ACC112 (cell line): ENCODE data around the gene KCNMB2.
"Not testable (repeated sequence)": the region's sequence is repeated elsewhere in the genome, so short reads cannot be mapped to it uniquely, and the experiment has no call there.

Experiments
- H2AFZ ChIP-seq: fragments of 200-600 bp; sonication (generic); one replicate; pipeline ENCODE4 v1.6.0; 2017; ENCODE audit warnings: antibody characterized with exemption, low read length; ENCODE audit not compliant: unreplicated experiment
- H3K27ac ChIP-seq: fragments of 200-600 bp; sonication (generic); 2 replicates; pipeline ENCODE4 v1.5.1; 2014; ENCODE audit warnings: low read depth, mild to moderate bottlenecking, antibody characterized with exemption, low read length, moderate library complexity
- H3K27me3 ChIP-seq: fragments of 200-600 bp; sonication (generic); 2 replicates; pipeline ENCODE4 v1.6.1; 2014; ENCODE audit warnings: mild to moderate bottlenecking, antibody characterized with exemption, low read length, moderate library complexity, mixed read lengths; ENCODE audit not compliant: insufficient read depth
- H3K36me3 ChIP-seq: fragments of 200-600 bp; sonication (generic); 2 replicates; pipeline ENCODE4 v1.6.1; 2016; ENCODE audit warnings: mild to moderate bottlenecking, antibody characterized with exemption, low read length, moderate library complexity, mixed read lengths; ENCODE audit not compliant: insufficient read depth
- H3K4me1 ChIP-seq: fragments of 200-600 bp; sonication (generic); one replicate; pipeline ENCODE4 v1.6.1; 2016; ENCODE audit warnings: low read length, mixed read lengths; ENCODE audit not compliant: insufficient read depth, unreplicated experiment, control insufficient read depth
- H3K4me3 ChIP-seq: fragments of 200-600 bp; sonication (generic); 2 replicates; pipeline ENCODE4 v1.5.1; 2014; ENCODE audit warnings: mild to moderate bottlenecking, low read depth, low read length
- H3K79me2 ChIP-seq: fragments of 200-600 bp; sonication (generic); one replicate; pipeline ENCODE4 v1.6.0; 2016; ENCODE audit warnings: low read length; ENCODE audit not compliant: control insufficient read depth, unreplicated experiment, insufficient read depth

Gene KCNMB2

GRCh38 chr3:178841011-178841410 lies 304.8 kb downstream of the KCNMB2 start:
- no peaks in the 10 kb centered on the region for H3K79me2 ChIP-seq
- no peak overlapping the region for H3K4me3 ChIP-seq
- no peak overlapping the region for H3K27ac ChIP-seq
- no peaks in the 10 kb centered on the region for H3K36me3 ChIP-seq
- H3K27me3 ChIP-seq, result no peaks in the 10 kb centered on the region
- H3K4me1 ChIP-seq, result peaks cover 7% of the 10 kb centered on the region
- no peak overlapping the region for H2AFZ ChIP-seq

GRCh38 chr3:178844916-178845315 lies 308.7 kb downstream of the KCNMB2 start:
- H3K27ac ChIP-seq, result peak overlapping the region; percentile 18
- no peaks in the 10 kb centered on the region for H3K36me3 ChIP-seq
- H3K4me3 ChIP-seq, result no peak overlapping the region
- peak overlapping the region; percentile 41 for H2AFZ ChIP-seq
- peaks cover 16% of the 10 kb centered on the region for H3K4me1 ChIP-seq
- H3K27me3 ChIP-seq, result no peaks in the 10 kb centered on the region
- no peaks in the 10 kb centered on the region for H3K79me2 ChIP-seq

- Histone ChIP-seq H3K27ac (peak overlapping the region; percentile 18), H3K4me3 (peak overlapping the region; percentile 33), H3K36me3 (no peaks in the 10 kb centered on the region), H3K79me2 (no peaks in the 10 kb centered on the region), H2AFZ (peak overlapping the region; percentile 41), H3K27me3 (no peaks in the 10 kb centered on the region), H3K4me1 (peaks cover 16% of the 10 kb centered on the region)
Observed at GRCh38 chr3:178845420-178846118, 309.3 kb downstream of the KCNMB2 start.

GRCh38 chr3:178847190-178847589 lies 311.0 kb downstream of the KCNMB2 start:
- H3K36me3 ChIP-seq, result no peaks in the 10 kb centered on the region
- no peak overlapping the region for H3K27ac ChIP-seq
- peaks cover 16% of the 10 kb centered on the region for H3K4me1 ChIP-seq
- H3K79me2 ChIP-seq, result no peaks in the 10 kb centered on the region
- no peak overlapping the region for H3K4me3 ChIP-seq
- no peak overlapping the region for H2AFZ ChIP-seq
- no peaks in the 10 kb centered on the region for H3K27me3 ChIP-seq

GRCh38 chr3:178849199-178849910 lies 313.1 kb downstream of the KCNMB2 start:
- peaks cover 16% of the 10 kb centered on the region for H3K4me1 ChIP-seq
- no peak overlapping the region for H3K27ac ChIP-seq
- H3K36me3 ChIP-seq, result no peaks in the 10 kb centered on the region
- H3K4me3 ChIP-seq, result no peak overlapping the region
- no peak overlapping the region for H2AFZ ChIP-seq
- no peaks in the 10 kb centered on the region for H3K79me2 ChIP-seq
- no peaks in the 10 kb centered on the region for H3K27me3 ChIP-seq

GRCh38 chr3:178850450-178851190 lies 314.4 kb downstream of the KCNMB2 start:
- Histone ChIP-seq H3K79me2 (no peaks in the 10 kb centered on the region), H3K27me3 (no peaks in the 10 kb centered on the region), H2AFZ (no peak overlapping the region), H3K4me1 (peaks cover 11% of the 10 kb centered on the region), H3K27ac (no peak overlapping the region), H3K36me3 (no peaks in the 10 kb centered on the region), H3K4me3 (no peak overlapping the region)

GRCh38 chr3:178851564-178851963 lies 315.3 kb downstream of the KCNMB2 start:
- Histone ChIP-seq H2AFZ (no peak overlapping the region), H3K4me3 (no peak overlapping the region), H3K27me3 (no peaks in the 10 kb centered on the region), H3K79me2 (no peaks in the 10 kb centered on the region), H3K4me1 (peaks cover 4% of the 10 kb centered on the region), H3K36me3 (no peaks in the 10 kb centered on the region), H3K27ac (no peak overlapping the region)

GRCh38 chr3:178856804-178857203 lies 320.6 kb downstream of the KCNMB2 start:
- Histone ChIP-seq H3K36me3 (no peaks in the 10 kb centered on the region), H3K4me3 (no peak overlapping the region), H3K79me2 (no peaks in the 10 kb centered on the region), H3K27ac (no peak overlapping the region), H2AFZ (no peak overlapping the region), H3K4me1 (no peaks in the 10 kb centered on the region), H3K27me3 (no peaks in the 10 kb centered on the region)

GRCh38 chr3:178859386-178859785 lies 323.1 kb downstream of the KCNMB2 start:
- Histone ChIP-seq H3K27me3 (no peaks in the 10 kb centered on the region), H3K79me2 (no peaks in the 10 kb centered on the region), H3K36me3 (no peaks in the 10 kb centered on the region), H3K27ac (no peak overlapping the region), H3K4me3 (no peak overlapping the region), H3K4me1 (no peaks in the 10 kb centered on the region), H2AFZ (no peak overlapping the region)

GRCh38 chr3:178859900-178860436 lies 323.7 kb downstream of the KCNMB2 start:
- not testable (repeated sequence) for H3K79me2 ChIP-seq, H3K36me3 ChIP-seq, H3K4me1 ChIP-seq, H2AFZ ChIP-seq, H3K27ac ChIP-seq, H3K27me3 ChIP-seq, H3K4me3 ChIP-seq
